ENCODE data around the gene SLCO1A2. TPM values are rescaled to one million over a fixed set of nuclear protein-coding genes. Genes with fewer than 3 reads are reported as not detected.

Gene SLCO1A2
- total RNA-seq, 2 experiments from 2014 or later = not detected

GRCh38 chr12:21305661-21306060 is 29.1 kb downstream of the SLCO1A2 start:
- no peak for DNase-seq
- no peak for ATAC-seq
- no peaks in the 10 kb centered on the region for H3K9me3 Mint-ChIP-seq
- no peak overlapping the region for H3K4me3 Mint-ChIP-seq
- ChIA-PET CTCF (interaction anchor here (1.1 kb wide), 1 partner anchor 9 kb away, joined by 5 read pairs; no protein-coding TSS in a partner anchor), POLR2A (no interaction called here)
- no peak overlapping the region for H3K27ac Mint-ChIP-seq
- H3K4me1 Mint-ChIP-seq (ENCODE audit: low read depth) = no peaks in the 10 kb centered on the region
- intact Hi-C loops (cut with micrococcal nuclease) = no loop called here
- TF ChIP-seq CTCF (IDR thresholded peaks at IDR 0.05) = no peak
- peaks cover 10% of the 10 kb centered on the region for H3K27me3 Mint-ChIP-seq
- H3K36me3 Mint-ChIP-seq (ENCODE audit: low read depth) = no peaks in the 10 kb centered on the region

GRCh38 chr12:21300632-21301031 is 34.1 kb downstream of the SLCO1A2 start:
- no peak overlapping the region for H3K4me3 Mint-ChIP-seq
- H3K27me3 Mint-ChIP-seq = peaks cover 10% of the 10 kb centered on the region
- CTCF ChIA-PET = interaction anchor here (3.1 kb wide), 1 partner anchor 380 kb away, joined by 6 read pairs; no protein-coding TSS in a partner anchor
- peaks cover 2% of the 10 kb centered on the region for H3K4me1 Mint-ChIP-seq (ENCODE audit: low read depth)
- POLR2A ChIA-PET = no interaction called here
- intact Hi-C loops (cut with micrococcal nuclease) = no loop called here
- no peak overlapping the region for H3K27ac Mint-ChIP-seq
- ATAC-seq = no peak
- H3K9me3 Mint-ChIP-seq = no peaks in the 10 kb centered on the region
- DNase-seq = no peak
- TF ChIP-seq CTCF (IDR thresholded peaks at IDR 0.05) = no peak
- H3K36me3 Mint-ChIP-seq (ENCODE audit: low read depth) = no peaks in the 10 kb centered on the region

- H3K4me1 Mint-ChIP-seq (ENCODE audit: low read depth) = peaks cover 2% of the 10 kb centered on the region
- ChIA-PET POLR2A (no interaction called here), CTCF (interaction anchor here (0.7 to 1.5 kb wide), 10 partner anchors 8 to 384 kb away, joined by 3 to 6 read pairs (median 3); no protein-coding TSS in a partner anchor)
- DNase-seq (peak; percentile 4), ATAC-seq (peak; percentile 30)
- intact Hi-C loops (cut with micrococcal nuclease) = loop anchor here (10.0 kb wide), 1 partner anchor 378 kb away; no protein-coding TSS in a partner anchor
- H3K27ac Mint-ChIP-seq = no peak overlapping the region
- no peak overlapping the region for H3K4me3 Mint-ChIP-seq
- no peaks in the 10 kb centered on the region for H3K9me3 Mint-ChIP-seq
- peak; percentile 89 for TF ChIP-seq CTCF (IDR thresholded peaks at IDR 0.05)
- H3K27me3 Mint-ChIP-seq = peaks cover 5% of the 10 kb centered on the region
- no peaks in the 10 kb centered on the region for H3K36me3 Mint-ChIP-seq (ENCODE audit: low read depth)
Observed at GRCh38 chr12:21296751-21297406, 37.8 kb downstream of the SLCO1A2 start.

- ChIA-PET CTCF (interaction anchor here (0.7 to 1.3 kb wide), 9 partner anchors 9 to 384 kb away, joined by 3 to 6 read pairs (median 3); no protein-coding TSS in a partner anchor), POLR2A (no interaction called here)
- no peak overlapping the region for H3K27ac Mint-ChIP-seq
- intact Hi-C loops (cut with micrococcal nuclease) = loop anchor here (10.0 kb wide), 1 partner anchor 378 kb away; no protein-coding TSS in a partner anchor
- ATAC-seq (no peak), DNase-seq (no peak)
- H3K36me3 Mint-ChIP-seq (ENCODE audit: low read depth) = no peaks in the 10 kb centered on the region
- no peak for TF ChIP-seq CTCF (IDR thresholded peaks at IDR 0.05)
- H3K4me3 Mint-ChIP-seq = no peak overlapping the region
- H3K4me1 Mint-ChIP-seq (ENCODE audit: low read depth) = peaks cover 2% of the 10 kb centered on the region
- H3K9me3 Mint-ChIP-seq = no peaks in the 10 kb centered on the region
- peaks cover 2% of the 10 kb centered on the region for H3K27me3 Mint-ChIP-seq
Observed at GRCh38 chr12:21296348-21296747, 38.4 kb downstream of the SLCO1A2 start.

GRCh38 chr12:21294176-21294575 is 40.5 kb downstream of the SLCO1A2 start:
- ChIA-PET CTCF (interaction anchor here (0.9 kb wide), 1 partner anchor 202 kb away, joined by 3 read pairs; no protein-coding TSS in a partner anchor), POLR2A (no interaction called here)
- Mint-ChIP-seq H3K27ac (no peak overlapping the region), H3K4me3 (no peak overlapping the region), H3K9me3 (no peaks in the 10 kb centered on the region), H3K27me3 (peaks cover 2% of the 10 kb centered on the region), H3K4me1 (ENCODE audit: low read depth) (peaks cover 2% of the 10 kb centered on the region), H3K36me3 (ENCODE audit: low read depth) (no peaks in the 10 kb centered on the region)
- ATAC-seq (no peak), DNase-seq (no peak)
- no peak for TF ChIP-seq CTCF (IDR thresholded peaks at IDR 0.05)
- intact Hi-C loops (cut with micrococcal nuclease) = loop anchor here (10.0 kb wide), 1 partner anchor 381 kb away; no protein-coding TSS in a partner anchor
